ENCODE results near the gene NSDHL.
A peak's percentile ranks its signal among the peaks of the same experiment; 100 is the strongest.
"Not testable (repeated sequence)": the region's sequence is repeated elsewhere in the genome, so short reads cannot be mapped to it uniquely, and the experiment has no call there.

NSDHL gene

GRCh38 chrX:152830312-152831305 is at the start of gene NSDHL, which contains the start of gene CETN2:
Gene NSDHL (plus strand): TSS chrX:152831063. CDS start chrX:152846325, 15,262 bp downstream.
Gene CETN2 (minus strand): TSS chrX:152830757. CDS start chrX:152830710, 47 bp downstream.
- H3K27ac ChIP-seq, result peak within 1 kb of the TSS; percentile 82
- TF ChIP-seq ZFX (IDR thresholded peaks at IDR 0.05) (0 out of 2 replicates have a peak, but pooled peaks have one; percentile 9), CTCF (conservative IDR thresholded peaks at IDR 0.05) (no peak)

DNA sequence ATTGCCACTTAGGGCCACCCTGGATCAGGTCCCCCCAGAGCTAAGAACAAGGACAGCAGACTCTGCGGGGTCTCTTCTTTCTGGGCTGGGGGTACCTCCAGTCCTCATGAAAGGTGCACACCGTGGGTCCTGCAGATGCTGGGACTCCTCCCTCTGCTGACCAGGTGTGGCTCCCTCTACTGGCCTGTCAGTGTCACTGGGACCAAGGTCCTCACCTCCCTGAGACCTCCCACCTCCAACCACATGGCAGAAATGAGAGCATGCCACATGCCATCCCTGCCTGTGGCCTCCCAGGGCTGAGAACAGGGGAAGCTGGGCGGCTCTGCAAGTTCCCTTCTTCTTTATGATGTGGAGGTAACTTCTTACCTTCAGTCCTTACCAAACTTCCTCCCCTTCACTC is 43.8 kb upstream of the NSDHL start:
- H3K27ac ChIP-seq, result not testable (repeated sequence)

- H3K27ac ChIP-seq, result no peak overlapping the region
- TF ChIP-seq ZFX (IDR thresholded peaks at IDR 0.05) (no peak), CTCF (conservative IDR thresholded peaks at IDR 0.05) (no peak)
These were observed 31.9 kb upstream of the NSDHL start for GRCh38 chrX:152798945-152799344.

DNA sequence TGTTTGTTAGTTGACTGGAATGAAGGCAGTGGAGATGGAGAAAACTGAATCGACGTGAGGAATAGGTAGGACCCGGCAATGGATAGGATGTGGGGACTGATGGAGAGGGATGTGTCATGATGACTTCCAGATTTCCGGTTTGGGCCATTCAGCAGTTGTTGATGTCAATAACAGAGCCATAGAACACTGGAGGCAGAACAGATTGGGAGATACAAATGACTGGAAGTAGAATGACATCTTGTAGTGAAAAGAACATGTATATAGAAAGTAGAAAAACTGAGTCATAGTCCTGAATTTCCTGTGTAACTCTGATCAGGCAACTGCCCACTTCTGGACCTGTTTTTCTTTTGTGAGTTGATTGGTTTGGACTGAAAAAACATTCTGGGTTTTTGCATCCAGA is 24.8 kb upstream of the NSDHL start:
- no peak overlapping the region for H3K27ac ChIP-seq
- TF ChIP-seq CTCF (conservative IDR thresholded peaks at IDR 0.05), result no peak
- TF ChIP-seq ZFX (IDR thresholded peaks at IDR 0.05), result no peak

- TF ChIP-seq CTCF (conservative IDR thresholded peaks at IDR 0.05) (no peak), ZFX (IDR thresholded peaks at IDR 0.05) (no peak)
- no peak overlapping the region for H3K27ac ChIP-seq
These were observed 20.5 kb upstream of the NSDHL start for GRCh38 chrX:152810403-152810802.

- H3K27ac ChIP-seq, result no peak overlapping the region
- TF ChIP-seq CTCF (conservative IDR thresholded peaks at IDR 0.05) (no peak), ZFX (IDR thresholded peaks at IDR 0.05) (no peak)
These were observed 17.7 kb upstream of the NSDHL start for GRCh38 chrX:152813206-152813605.

DNA sequence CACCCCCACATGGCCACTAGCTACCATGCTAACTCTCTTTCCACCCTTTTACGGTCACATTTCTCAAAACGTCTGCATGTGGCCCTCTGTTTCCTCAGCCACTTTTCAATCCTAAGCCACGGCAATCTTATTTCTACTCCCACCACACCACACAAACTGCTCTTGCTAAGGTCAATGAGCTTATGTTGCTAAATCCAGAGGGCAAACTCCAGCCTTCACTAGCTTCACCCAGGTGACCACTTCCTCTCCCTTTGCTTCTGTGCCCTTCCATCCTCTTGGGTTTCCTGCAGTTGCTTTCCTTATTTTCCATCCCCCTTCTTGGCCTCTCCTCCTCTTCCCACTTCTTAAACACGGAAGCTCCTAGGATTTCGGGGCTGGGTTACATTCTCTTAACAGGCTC is 16.8 kb upstream of the NSDHL start:
- no peak for TF ChIP-seq ZFX (IDR thresholded peaks at IDR 0.05)
- TF ChIP-seq CTCF (conservative IDR thresholded peaks at IDR 0.05), result no peak
- no peak overlapping the region for H3K27ac ChIP-seq
